ENCODE results near the gene INPP5A.
"Not testable (repeated sequence)": the region's sequence is repeated elsewhere in the genome, so short reads cannot be mapped to it uniquely, and the experiment has no call there.

INPP5A gene

DNA sequence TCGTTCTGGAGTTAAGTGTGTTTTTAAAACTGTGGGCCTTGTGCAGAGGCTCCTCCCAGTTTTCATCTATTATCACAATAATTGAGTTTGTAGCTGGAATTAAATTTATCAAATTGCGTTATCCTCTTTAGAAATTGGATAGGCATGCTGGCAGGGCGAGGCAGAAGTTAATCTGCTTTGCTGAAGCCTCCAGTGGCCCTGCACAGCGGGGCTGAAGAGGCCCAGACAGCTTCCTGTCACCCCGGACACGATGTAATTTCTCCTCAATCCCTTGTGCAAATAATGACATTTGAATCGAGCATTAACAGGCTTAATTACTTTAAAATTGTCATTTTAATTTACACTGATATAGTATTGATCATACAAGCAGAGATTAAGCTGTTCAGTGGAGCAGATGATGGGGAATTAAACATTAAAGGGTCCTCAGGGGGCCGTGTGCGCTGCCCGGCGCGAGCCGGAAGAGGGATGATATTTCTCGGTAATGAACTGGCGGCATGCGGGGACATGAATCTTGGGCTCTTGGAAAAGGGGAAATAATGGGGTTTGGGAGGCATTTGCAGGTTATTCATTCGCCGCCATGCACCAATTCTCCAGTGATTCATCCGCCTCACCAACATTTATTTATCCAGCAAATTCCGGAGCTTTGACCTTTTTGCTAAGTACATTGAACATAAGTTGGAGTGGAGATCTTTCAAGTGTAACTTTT, 129.9 kb downstream of the INPP5A start:
- DNase-seq (ENCODE audit: low spot score): no peak
- TF ChIP-seq, protein P1, sequence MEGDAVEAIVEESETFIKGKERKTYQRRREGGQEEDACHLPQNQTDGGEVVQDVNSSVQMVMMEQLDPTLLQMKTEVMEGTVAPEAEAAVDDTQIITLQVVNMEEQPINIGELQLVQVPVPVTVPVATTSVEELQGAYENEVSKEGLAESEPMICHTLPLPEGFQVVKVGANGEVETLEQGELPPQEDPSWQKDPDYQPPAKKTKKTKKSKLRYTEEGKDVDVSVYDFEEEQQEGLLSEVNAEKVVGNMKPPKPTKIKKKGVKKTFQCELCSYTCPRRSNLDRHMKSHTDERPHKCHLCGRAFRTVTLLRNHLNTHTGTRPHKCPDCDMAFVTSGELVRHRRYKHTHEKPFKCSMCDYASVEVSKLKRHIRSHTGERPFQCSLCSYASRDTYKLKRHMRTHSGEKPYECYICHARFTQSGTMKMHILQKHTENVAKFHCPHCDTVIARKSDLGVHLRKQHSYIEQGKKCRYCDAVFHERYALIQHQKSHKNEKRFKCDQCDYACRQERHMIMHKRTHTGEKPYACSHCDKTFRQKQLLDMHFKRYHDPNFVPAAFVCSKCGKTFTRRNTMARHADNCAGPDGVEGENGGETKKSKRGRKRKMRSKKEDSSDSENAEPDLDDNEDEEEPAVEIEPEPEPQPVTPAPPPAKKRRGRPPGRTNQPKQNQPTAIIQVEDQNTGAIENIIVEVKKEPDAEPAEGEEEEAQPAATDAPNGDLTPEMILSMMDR (IDR thresholded peaks at IDR 0.05; ENCODE audit: extremely low read depth, insufficient read depth, missing control alignments): no peak
- in situ Hi-C loops (cut with MboI; ENCODE audit: low pct_unique_long_range_greater_than_20kb, low sequenced_read_pairs, unreplicated experiment): no loop called here

DNA sequence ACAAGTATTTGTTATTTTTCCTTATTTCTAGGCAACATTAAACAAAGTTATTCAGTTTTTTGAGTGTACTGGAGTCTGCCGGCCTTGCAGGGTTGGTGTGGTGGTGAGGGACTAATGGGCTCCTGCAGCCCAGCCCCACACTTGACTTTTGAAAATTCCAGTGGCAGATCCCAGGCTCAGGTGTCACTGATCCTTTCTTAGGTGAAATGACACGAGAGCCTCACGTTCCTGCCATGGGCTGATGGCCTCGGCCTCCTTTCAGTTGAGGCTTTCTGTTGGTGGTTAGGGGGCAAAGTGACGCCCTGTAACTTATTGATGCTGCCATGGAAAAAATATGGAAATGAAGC, 130.4 kb downstream of the INPP5A start:
- DNase-seq (ENCODE audit: low spot score): no peak
- TF ChIP-seq, protein P1 (IDR thresholded peaks at IDR 0.05; ENCODE audit: extremely low read depth, insufficient read depth, missing control alignments): no peak
- in situ Hi-C loops (cut with MboI; ENCODE audit: low pct_unique_long_range_greater_than_20kb, low sequenced_read_pairs, unreplicated experiment): no loop called here

DNA sequence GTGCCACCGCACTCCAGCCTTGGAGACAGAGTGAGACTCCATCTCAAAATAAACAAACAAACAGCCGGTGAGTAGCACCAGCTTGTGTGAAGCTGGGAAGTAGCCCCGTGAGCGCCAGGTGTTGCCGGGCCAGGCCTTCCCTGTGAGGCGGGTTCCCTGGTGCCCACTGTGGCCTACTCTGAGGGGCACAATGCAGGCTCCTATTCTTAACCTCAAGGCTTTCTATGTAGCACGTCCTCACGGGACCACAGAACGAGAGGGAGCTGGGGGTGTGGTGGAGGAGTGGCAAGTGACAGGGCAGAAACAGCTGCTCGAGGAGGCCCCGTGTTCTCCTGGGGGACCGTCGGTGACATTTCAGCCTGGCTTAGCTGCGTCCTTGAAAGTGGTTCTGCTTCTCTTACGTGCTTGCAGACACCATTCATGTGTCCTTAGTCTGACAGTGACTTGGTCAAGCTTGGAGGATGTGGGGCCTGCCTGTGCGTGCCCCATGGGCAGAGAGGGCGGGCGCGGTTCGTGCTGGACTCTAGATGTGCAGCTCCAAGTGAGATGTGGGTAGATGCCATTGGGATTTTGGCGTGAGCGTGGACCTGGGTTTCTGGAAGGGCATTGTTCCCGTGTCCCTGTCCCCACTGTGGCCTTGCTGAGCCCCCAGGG, 131.7 kb downstream of the INPP5A start:
- in situ Hi-C loops (cut with MboI; ENCODE audit: low pct_unique_long_range_greater_than_20kb, low sequenced_read_pairs, unreplicated experiment): no loop called here
- TF ChIP-seq, protein P1 (IDR thresholded peaks at IDR 0.05; ENCODE audit: extremely low read depth, insufficient read depth, missing control alignments): no peak
- no peak for DNase-seq (ENCODE audit: low spot score)

DNA sequence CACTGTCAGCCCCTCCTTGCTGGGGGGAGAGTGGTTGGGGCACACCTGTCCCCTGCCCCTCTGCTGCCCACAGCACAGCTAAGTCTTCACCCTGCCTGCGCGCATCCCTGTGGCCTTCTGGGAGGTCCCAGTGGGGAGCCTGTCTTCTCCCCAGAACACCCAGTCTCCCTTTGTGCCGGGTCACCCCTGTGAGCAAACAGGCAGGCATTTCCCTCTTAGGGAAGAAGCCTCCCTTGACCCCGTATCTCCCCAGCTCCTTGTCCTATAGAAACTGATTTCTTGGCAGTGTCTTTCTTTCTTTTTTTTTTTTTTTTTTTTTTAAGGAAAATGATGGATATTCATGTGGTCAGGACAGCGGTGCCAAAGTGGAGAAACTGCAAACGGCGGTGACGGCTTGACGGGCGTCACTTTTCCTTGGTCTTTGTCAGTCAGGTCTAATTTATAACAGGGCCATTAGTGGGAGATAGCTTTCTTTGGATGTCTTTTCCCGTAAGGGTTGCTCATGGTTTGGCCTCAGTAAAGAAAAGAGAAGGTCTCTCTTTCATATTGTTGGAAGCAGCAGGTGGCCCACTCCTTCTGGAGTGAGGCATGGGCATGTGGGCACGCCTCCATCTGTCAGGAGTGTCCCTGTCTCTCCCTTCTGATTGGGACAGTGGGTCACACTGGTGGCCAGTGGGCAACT, 133.1 kb downstream of the INPP5A start:
- no peak for DNase-seq (ENCODE audit: low spot score)
- TF ChIP-seq, protein P1 (IDR thresholded peaks at IDR 0.05; ENCODE audit: extremely low read depth, insufficient read depth, missing control alignments): no peak
- in situ Hi-C loops (cut with MboI; ENCODE audit: low pct_unique_long_range_greater_than_20kb, low sequenced_read_pairs, unreplicated experiment): no loop called here

DNA sequence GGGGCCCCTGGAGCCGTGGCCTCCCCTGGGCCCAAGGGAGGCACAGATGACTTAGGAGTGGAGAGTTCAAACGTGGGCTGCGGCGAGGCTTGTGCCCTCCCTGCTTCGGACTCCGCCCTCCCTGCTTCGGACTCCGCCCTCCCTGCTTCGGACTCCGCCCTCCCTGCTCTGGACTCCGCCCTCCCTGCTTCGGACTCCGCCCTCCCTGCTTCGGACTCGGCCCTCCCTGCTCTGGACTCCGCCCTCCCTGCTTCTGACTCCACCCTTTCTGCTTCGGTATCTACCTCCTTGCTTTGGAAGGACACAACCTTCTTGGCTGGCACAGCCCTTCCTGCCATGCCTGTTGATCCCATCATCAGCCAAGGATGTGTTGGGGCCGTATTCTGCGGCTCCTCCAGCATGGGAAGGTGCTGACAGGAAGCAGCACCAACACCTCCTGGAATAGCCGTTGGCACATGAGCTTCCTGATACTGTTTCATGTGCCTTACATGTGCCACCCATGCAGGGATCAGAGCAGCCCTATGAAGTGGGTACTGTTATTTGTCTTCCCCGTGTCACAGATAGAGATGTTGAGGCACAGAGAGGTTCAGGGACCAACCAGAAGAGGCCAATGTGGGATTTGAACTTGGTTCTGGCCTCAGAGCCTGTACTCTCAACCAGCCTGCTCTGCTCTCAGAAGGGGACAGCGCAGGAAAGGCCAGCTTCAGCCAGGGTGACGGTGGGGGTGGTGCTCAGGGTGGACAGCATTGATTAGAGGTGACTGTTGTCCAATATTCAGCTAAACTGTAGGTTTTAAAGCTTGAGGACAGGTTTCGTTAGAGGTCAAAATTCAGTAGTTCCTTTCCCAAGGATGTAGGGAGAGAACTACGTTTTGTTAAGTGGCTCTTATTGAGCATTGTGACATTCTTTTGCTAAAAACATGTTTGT, 133.9 kb downstream of the INPP5A start:
- in situ Hi-C loops (cut with MboI; ENCODE audit: low pct_unique_long_range_greater_than_20kb, low sequenced_read_pairs, unreplicated experiment): no loop called here
- TF ChIP-seq, protein P1 (IDR thresholded peaks at IDR 0.05; ENCODE audit: extremely low read depth, insufficient read depth, missing control alignments): no peak
- no peak for DNase-seq (ENCODE audit: low spot score)

DNA sequence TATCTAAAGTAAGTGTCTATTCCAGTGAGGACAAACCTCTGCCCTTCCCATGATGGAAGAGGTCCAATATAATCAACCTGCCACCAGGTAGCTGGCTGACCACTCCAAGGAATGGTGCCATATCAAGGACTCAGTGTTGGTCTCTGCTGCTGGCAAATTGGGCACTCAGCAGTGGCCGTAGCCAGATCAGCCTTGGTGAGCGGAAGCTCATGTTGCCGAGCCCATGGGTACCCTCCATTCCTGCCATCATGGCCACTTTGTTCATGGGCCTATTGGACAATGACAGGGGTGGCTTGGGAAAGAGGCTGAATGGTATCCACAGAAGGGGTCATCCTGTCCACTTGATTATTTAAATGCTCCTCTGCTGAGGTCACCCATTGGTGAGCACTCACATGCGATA, 136.2 kb downstream of the INPP5A start:
- DNase-seq (ENCODE audit: low spot score); in situ Hi-C loops (cut with MboI; ENCODE audit: low pct_unique_long_range_greater_than_20kb, low sequenced_read_pairs, unreplicated experiment): not testable (repeated sequence)

Measured in GM13977 (cell line).